Activated CD4-positive, alpha-beta T cell treated with anti-CD3 and anti-CD28 coated beads, Interleukin-2, amount 10 ng/mL, durations not matched to agents 7 days and 5 days (primary cell): ENCODE measurements around the gene DCAF6. TPM values are rescaled to one million over a fixed set of nuclear protein-coding genes. Genes with fewer than 3 reads are reported as not detected.
"Not testable (repeated sequence)": the region's sequence is repeated elsewhere in the genome, so short reads cannot be mapped to it uniquely, and the experiment has no call there.

Source experiments
- CTCF ChIA-PET: fragments of 350-600 bp; sonication (Branson Sonifier 250); formaldehyde crosslinking; loops from one replicate; lab custom pipeline; 2021; ENCODE audit warnings: antibody characterized with exemption; lab: Charles Lee
- POLR2A ChIA-PET: fragments of 350-600 bp; sonication (Branson Sonifier 250); formaldehyde crosslinking; loops from one replicate; lab custom pipeline; 2021; ENCODE audit warnings: antibody characterized with exemption; lab: Charles Lee
- DNase-seq: peaks from one replicate; pipeline ENCODE4 v3.0.0-alpha.2; 2020
- H3K27ac Mint-ChIP-seq: one replicate; pipeline ENCODE4 v1.8.0; 2021; ENCODE audit warnings: mild to moderate bottlenecking, moderate library complexity, mixed read lengths
- H3K27me3 Mint-ChIP-seq: one replicate; pipeline ENCODE4 v1.8.0; 2021; ENCODE audit warnings: mixed read lengths
- H3K36me3 Mint-ChIP-seq: one replicate; pipeline ENCODE4 v1.8.0; 2021; ENCODE audit warnings: low read depth, mixed read lengths
- H3K4me1 Mint-ChIP-seq: one replicate; pipeline ENCODE4 v1.8.0; 2021; ENCODE audit warnings: mixed read lengths
- H3K4me3 Mint-ChIP-seq: one replicate; pipeline ENCODE4 v1.8.0; 2021; ENCODE audit warnings: mild to moderate bottlenecking, moderate library complexity, mixed read lengths
- H3K9me3 Mint-ChIP-seq: one replicate; pipeline ENCODE4 v1.8.0; 2021; ENCODE audit warnings: mixed read lengths
- total RNA-seq, 2 experiments: library from RNA; stranded (reverse); gene quantifications; one replicate each; pipeline ENCODE4 v1.2.3, GENCODE V29; 2021

Gene DCAF6
- total RNA-seq, 2 experiments from 2014 or later: 21.9 to 24.6 TPM

GRCh38 chr1:167927046-167927754, 9.3 kb upstream of the DCAF6 start:
- POLR2A ChIA-PET: no interaction called here
- DNase-seq: no peak
- H3K9me3 Mint-ChIP-seq: no peaks in the 10 kb centered on the region
- peaks cover 1% of the 10 kb centered on the region for H3K4me1 Mint-ChIP-seq
- peaks cover 5% of the 10 kb centered on the region for H3K36me3 Mint-ChIP-seq
- no peak overlapping the region for H3K4me3 Mint-ChIP-seq
- CTCF ChIA-PET: interaction anchor here (1.4 to 1.6 kb wide), 2 partner anchors 9 to 12 kb away, joined by 3 to 4 read pairs; no protein-coding TSS in a partner anchor
- H3K27me3 Mint-ChIP-seq: no peaks in the 10 kb centered on the region
- H3K27ac Mint-ChIP-seq: no peak overlapping the region

GRCh38 chr1:167928457-167928852, 8.0 kb upstream of the DCAF6 start:
- ChIA-PET POLR2A (no interaction called here), CTCF (interaction anchor here (0.6 to 1.6 kb wide), 2 partner anchors 14 to 99 kb away, joined by 4 read pairs; no protein-coding TSS in a partner anchor)
- H3K27me3 Mint-ChIP-seq: no peaks in the 10 kb centered on the region
- H3K4me3 Mint-ChIP-seq: no peak overlapping the region
- H3K4me1 Mint-ChIP-seq: peaks cover 9% of the 10 kb centered on the region
- no peak overlapping the region for H3K27ac Mint-ChIP-seq
- H3K9me3 Mint-ChIP-seq: no peaks in the 10 kb centered on the region
- peaks cover 2% of the 10 kb centered on the region for H3K36me3 Mint-ChIP-seq
- no peak for DNase-seq

DNA sequence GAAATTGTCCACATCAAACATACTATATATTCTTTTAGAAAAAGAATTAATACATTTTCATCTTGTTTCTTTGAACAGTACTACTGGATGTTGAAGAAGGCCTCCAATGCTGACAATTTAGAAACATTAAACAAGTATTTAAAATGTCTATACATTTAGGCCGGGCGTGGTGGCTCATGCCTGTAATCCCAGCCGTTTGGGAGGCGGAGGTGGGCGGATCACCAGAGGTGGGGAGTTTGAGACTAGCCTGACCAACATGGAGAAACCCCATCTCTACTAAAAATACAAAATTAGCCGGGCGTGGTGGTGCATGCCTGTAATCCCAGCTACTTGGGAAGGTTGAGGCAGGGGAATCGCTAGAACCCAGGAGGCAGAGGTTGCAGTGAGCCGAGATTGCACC, 7.6 kb upstream of the DCAF6 start:
- H3K4me3 Mint-ChIP-seq, DNase-seq, H3K27ac Mint-ChIP-seq, CTCF ChIA-PET, H3K27me3 Mint-ChIP-seq, H3K36me3 Mint-ChIP-seq, POLR2A ChIA-PET, H3K9me3 Mint-ChIP-seq: not testable (repeated sequence)
- peaks cover 13% of the 10 kb centered on the region for H3K4me1 Mint-ChIP-seq

DNA sequence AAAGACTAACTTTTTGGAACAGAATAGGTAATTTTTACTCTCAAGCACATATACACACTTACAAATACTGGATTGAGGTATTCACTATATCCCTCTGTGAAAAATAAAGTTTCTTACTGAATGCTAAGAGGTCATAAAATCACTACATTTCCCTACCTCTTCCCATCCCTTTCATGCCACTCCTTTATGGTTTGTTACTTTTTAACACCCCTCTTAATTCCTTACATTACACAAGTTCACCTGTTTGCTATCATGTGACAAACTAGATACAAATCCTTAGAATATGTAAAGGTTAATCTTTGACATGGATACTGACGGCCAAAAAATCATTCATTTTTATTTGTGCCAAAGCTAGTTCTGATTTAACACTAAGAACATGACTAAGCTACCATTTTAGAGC, 6.8 kb upstream of the DCAF6 start:
- H3K9me3 Mint-ChIP-seq: no peaks in the 10 kb centered on the region
- POLR2A ChIA-PET: no interaction called here
- peaks cover 2% of the 10 kb centered on the region for H3K36me3 Mint-ChIP-seq
- CTCF ChIA-PET: no interaction called here
- no peak overlapping the region for H3K27ac Mint-ChIP-seq
- H3K27me3 Mint-ChIP-seq: no peaks in the 10 kb centered on the region
- DNase-seq: no peak
- peaks cover 21% of the 10 kb centered on the region for H3K4me1 Mint-ChIP-seq
- H3K4me3 Mint-ChIP-seq: no peak overlapping the region

DNA sequence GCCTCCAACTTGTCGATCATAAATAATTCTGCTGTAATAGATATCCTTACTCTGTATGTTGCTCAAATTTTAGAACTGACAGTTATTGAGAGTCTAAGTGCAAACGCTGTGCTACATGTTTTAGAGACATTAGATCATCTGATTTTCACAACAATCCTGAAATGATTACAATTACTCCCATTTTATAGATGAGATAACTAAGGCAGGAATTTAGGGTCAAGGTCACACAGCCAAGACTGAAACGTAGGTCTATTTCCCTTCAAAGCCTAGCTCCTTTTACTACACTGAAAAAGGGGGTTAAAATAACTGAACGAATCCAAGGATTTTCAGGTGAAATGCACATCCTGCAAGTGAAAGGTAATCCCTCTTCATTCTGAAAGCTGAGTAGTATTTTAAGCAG, 2.7 kb upstream of the DCAF6 start:
- DNase-seq: no peak
- H3K27me3 Mint-ChIP-seq: no peaks in the 10 kb centered on the region
- H3K4me1 Mint-ChIP-seq: peaks cover 32% of the 10 kb centered on the region
- ChIA-PET CTCF (interaction anchor here (1.3 kb wide), 1 partner anchor 16 kb away, joined by 3 read pairs; no protein-coding TSS in a partner anchor), POLR2A (no interaction called here)
- H3K4me3 Mint-ChIP-seq: no peak overlapping the region
- H3K9me3 Mint-ChIP-seq: no peaks in the 10 kb centered on the region
- H3K27ac Mint-ChIP-seq: no peak overlapping the region
- H3K36me3 Mint-ChIP-seq: peaks cover 4% of the 10 kb centered on the region

DNA sequence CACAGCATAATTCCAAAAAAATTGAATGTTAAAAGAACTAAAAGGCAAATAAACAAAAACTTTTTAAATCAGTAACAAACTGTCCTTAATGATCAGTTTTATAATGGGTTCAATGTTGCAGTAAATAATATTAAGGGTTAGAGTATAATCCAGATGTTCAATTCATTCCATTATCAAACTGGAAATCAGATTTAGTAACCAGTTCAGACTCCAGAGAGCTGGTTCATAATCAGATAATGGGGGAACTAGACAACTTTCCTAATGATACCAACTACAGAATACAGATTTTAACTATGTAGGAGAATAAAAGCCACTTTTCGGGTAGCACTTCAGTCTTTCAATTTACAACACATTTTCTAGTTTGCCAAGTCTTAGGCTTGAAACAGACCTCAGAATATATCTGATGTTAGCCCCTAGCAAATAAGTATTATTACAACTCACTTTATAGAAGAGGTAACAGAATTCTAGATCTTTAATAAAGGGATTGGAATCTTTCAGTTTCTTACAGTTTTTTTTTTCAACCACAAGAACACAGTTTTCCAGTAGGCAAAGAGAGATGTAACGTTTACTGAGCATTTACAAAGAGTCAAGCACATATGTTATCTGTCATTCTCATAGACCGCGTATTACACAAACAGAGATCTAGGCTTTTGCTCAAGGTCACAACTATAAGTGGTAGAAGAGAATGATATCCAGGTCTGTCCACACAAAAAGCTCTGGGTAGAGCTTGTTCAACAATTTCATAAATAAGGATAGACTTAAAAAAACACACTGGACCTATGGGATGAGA, 1.9 kb upstream of the DCAF6 start:
- Mint-ChIP-seq H3K4me3 (peak overlapping the region; percentile 82), H3K9me3 (no peaks in the 10 kb centered on the region), H3K27me3 (no peaks in the 10 kb centered on the region), H3K36me3 (peaks cover 4% of the 10 kb centered on the region), H3K4me1 (peaks cover 33% of the 10 kb centered on the region), H3K27ac (peak overlapping the region; percentile 95)
- DNase-seq: no peak
- ChIA-PET POLR2A (no interaction called here), CTCF (interaction anchor here (1.1 to 1.3 kb wide), 4 partner anchors 10 to 220 kb away, joined by 3 to 4 read pairs (median 3); no protein-coding TSS in a partner anchor)

DNA sequence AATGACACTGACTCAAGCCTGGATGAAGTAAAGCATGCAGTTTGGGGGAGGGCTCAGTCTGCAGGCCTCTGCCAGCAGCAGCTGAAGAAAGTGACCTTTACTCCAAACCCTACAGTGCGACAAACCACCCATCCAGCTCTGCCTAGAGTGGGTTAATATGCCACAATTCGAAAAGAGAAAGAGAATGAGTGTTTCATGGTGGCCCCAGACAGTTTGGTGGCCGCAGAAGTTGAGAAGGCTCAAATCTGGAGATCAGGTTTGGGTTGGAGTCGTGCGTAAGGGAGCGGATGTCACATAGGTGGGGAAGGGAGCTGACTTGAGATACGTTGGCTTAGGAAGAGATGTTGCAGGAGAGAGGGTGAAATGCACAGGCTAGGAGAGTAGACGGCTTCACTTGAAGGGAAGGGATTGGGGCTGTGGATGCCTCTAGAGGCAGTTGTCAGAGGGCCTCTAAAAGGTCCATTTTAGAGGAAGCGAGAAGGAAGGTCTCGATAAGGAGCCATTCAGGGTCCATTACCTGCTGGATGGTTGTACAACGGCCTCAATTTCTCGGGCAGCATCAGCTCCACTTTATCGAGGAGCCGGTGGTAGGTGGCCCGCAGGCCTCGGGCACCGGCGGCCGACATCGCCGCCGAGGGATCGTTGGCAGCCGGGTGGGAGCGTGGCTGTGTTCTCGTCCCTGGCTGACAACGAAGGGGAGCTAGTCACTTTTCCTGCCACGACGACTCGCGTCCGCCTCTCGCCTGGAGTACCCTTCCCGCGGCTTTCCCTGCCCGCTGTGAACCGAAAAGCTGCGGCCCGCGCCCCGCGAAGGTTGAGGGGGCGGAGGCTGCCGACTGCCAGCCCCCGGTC, 1.0 kb upstream of the DCAF6 start:
- Mint-ChIP-seq H3K27ac (peak overlapping the region; percentile 95), H3K4me3 (peak overlapping the region; percentile 82), H3K9me3 (no peaks in the 10 kb centered on the region), H3K27me3 (no peaks in the 10 kb centered on the region), H3K36me3 (peaks cover 4% of the 10 kb centered on the region), H3K4me1 (peaks cover 33% of the 10 kb centered on the region)
- ChIA-PET CTCF (interaction anchor here (0.6 to 1.5 kb wide), 8 partner anchors 8 to 380 kb away, joined by 3 to 6 read pairs (median 3); no protein-coding TSS in a partner anchor), POLR2A (interaction anchor here (0.9 kb wide), 2 partner anchors 219 to 298 kb away, joined by 3 read pairs; no protein-coding TSS in a partner anchor)
- DNase-seq: peak; percentile 54

GRCh38 chr1:167936930-167937708, 636 bp downstream of the DCAF6 start, which contains the start of gene MPC2:
Gene MPC2, minus strand, starts transcription at chr1:167937072. Its CDS starts 1,231 bp downstream, at chr1:167935841.
- Mint-ChIP-seq H3K4me1 (peaks cover 32% of the 10 kb centered on the region), H3K9me3 (no peaks in the 10 kb centered on the region), H3K27me3 (no peaks in the 10 kb centered on the region), H3K27ac (peak within 1 kb of the TSS; percentile 95), H3K4me3 (peak within 1 kb of the TSS; percentile 82), H3K36me3 (peaks cover 11% of the 10 kb centered on the region)
- DNase-seq: peak; percentile 71
- CTCF ChIA-PET: interaction anchor here (0.6 to 1.1 kb wide), 2 partner anchors 9 to 13 kb away, joined by 3 read pairs; no protein-coding TSS in a partner anchor
- POLR2A ChIA-PET: no interaction called here

DNA sequence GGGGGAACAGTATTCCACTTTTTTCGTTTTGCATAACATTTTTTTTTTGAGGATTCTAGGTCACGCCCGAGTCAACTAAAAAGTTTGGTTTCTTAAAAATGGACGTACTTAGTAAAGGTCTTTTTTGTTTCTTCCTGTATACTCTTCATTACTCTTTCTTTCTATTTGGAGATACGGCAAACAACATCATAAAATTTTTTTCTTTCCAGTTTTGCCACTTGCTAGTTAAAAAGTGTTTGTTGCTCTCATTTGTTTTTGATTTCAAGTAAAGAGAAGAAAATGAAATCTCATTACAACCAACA, 1.2 kb downstream of the DCAF6 start:
- H3K4me1 Mint-ChIP-seq: peaks cover 29% of the 10 kb centered on the region

GRCh38 chr1:167938080-167938636, 1.7 kb downstream of the DCAF6 start:
- ChIA-PET CTCF (no interaction called here), POLR2A (no interaction called here)
- peak overlapping the region; percentile 95 for H3K27ac Mint-ChIP-seq

More for the DNA sequence above, 1.2 kb downstream of the DCAF6 start:
- peaks cover 12% of the 10 kb centered on the region for H3K36me3 Mint-ChIP-seq
- ChIA-PET CTCF (interaction anchor here (0.6 kb wide), 1 partner anchor 8 kb away, joined by 3 read pairs; no protein-coding TSS in a partner anchor), POLR2A (no interaction called here)
- no peaks in the 10 kb centered on the region for H3K27me3 Mint-ChIP-seq
- H3K4me3 Mint-ChIP-seq: peak overlapping the region; percentile 82
- H3K9me3 Mint-ChIP-seq: no peaks in the 10 kb centered on the region
- DNase-seq: no peak
- peak overlapping the region; percentile 95 for H3K27ac Mint-ChIP-seq

GRCh38 chr1:167940264-167940663, 3.8 kb downstream of the DCAF6 start:
- Mint-ChIP-seq H3K36me3 (peaks cover 27% of the 10 kb centered on the region), H3K4me3 (no peak overlapping the region), H3K4me1 (peaks cover 10% of the 10 kb centered on the region), H3K27ac (no peak overlapping the region), H3K27me3 (no peaks in the 10 kb centered on the region), H3K9me3 (peaks cover 2% of the 10 kb centered on the region)
- no peak for DNase-seq
- CTCF ChIA-PET: interaction anchor here (0.6 kb wide), 1 partner anchor 69 kb away, joined by 3 read pairs; no protein-coding TSS in a partner anchor
- POLR2A ChIA-PET: no interaction called here

More at GRCh38 chr1:167938080-167938636, 1.7 kb downstream of the DCAF6 start:
- Mint-ChIP-seq H3K9me3 (no peaks in the 10 kb centered on the region), H3K4me3 (peak overlapping the region; percentile 82), H3K4me1 (peaks cover 27% of the 10 kb centered on the region), H3K36me3 (peaks cover 11% of the 10 kb centered on the region), H3K27me3 (no peaks in the 10 kb centered on the region)
- no peak for DNase-seq
